HepG2 (cell line): ENCODE data around the gene HNRNPM. TPM values are rescaled to one million over a fixed set of nuclear protein-coding genes. Genes with fewer than 3 reads are reported as not detected.

ENCODE experiments used
- DR1 ChIP-seq: sonication (generic); formaldehyde crosslinking; IDR thresholded peaks from 2 replicates; pipeline ENCODE4 v1.8.0; 2021; ENCODE audit warnings: mild to moderate bottlenecking, missing genetic modification reagents, inconsistent platforms
- HMG20B ChIP-seq: conservative IDR thresholded peaks from 2 replicates; pipeline ENCODE4 v1.6.1; 2016; ENCODE audit warnings: missing genetic modification reagents, missing compliant biosample characterization
- HNRNPK ChIP-seq: fragments of 200-400 bp; formaldehyde crosslinking; IDR thresholded peaks from 2 replicates; pipeline ENCODE4 v1.6.1; 2018; ENCODE audit warnings: low read length, low read depth, moderate library complexity, mild to moderate bottlenecking; ENCODE audit not compliant: poor library complexity, severe bottlenecking
- KLF12 ChIP-seq: sonication (generic); formaldehyde crosslinking; IDR thresholded peaks from 2 replicates; pipeline ENCODE4 v1.4.0; 2020; ENCODE audit warnings: missing genetic modification reagents, borderline replicate concordance
- MZF1 ChIP-seq: sonication (generic); formaldehyde crosslinking; IDR thresholded peaks from 2 replicates; pipeline ENCODE4 v1.8.1; 2023; ENCODE audit warnings: mild to moderate bottlenecking, missing genetic modification reagents, borderline replicate concordance
- NR2F1 ChIP-seq, 2 experiments: fragments of 450-650 bp in 1 of 2; formaldehyde crosslinking in 1 of 2; IDR thresholded peaks; 2 replicates each; pipeline versions ENCODE4 v1.5.0 to v1.6.1; 2016 to 2020; ENCODE audit warnings: mild to moderate bottlenecking in 1 of 2, missing compliant biosample characterization in 1 of 2, missing genetic modification reagents in 1 of 2, moderate library complexity in 1 of 2
- POLR2G ChIP-seq: fragments of 200-400 bp; formaldehyde crosslinking; IDR thresholded peaks from 2 replicates; pipeline ENCODE4 v1.6.1; 2018; ENCODE audit warnings: mild to moderate bottlenecking, low read depth, low read length, moderate library complexity
- RBAK ChIP-seq: sonication (generic); formaldehyde crosslinking; IDR thresholded peaks from 2 replicates; pipeline ENCODE4 v1.5.1; 2020; ENCODE audit warnings: mild to moderate bottlenecking, missing genetic modification reagents
- RELA ChIP-seq: sonication (generic); formaldehyde crosslinking; IDR thresholded peaks from 2 replicates; pipeline ENCODE4 v1.4.0; 2020; ENCODE audit warnings: missing genetic modification reagents
- SIN3A ChIP-seq: IDR thresholded peaks from 2 replicates; pipeline ENCODE4 v1.6.1; 2011; ENCODE audit warnings: low read depth, mild to moderate bottlenecking, control low read depth, low read length, borderline replicate concordance
- SIX1 ChIP-seq: sonication (generic); formaldehyde crosslinking; IDR thresholded peaks from 2 replicates; pipeline ENCODE4 v1.4.0; 2020; ENCODE audit warnings: missing genetic modification reagents, borderline replicate concordance
- SMC3 ChIP-seq: IDR thresholded peaks from 2 replicates; pipeline ENCODE4 v1.6.1; 2011; ENCODE audit warnings: low read length, improper control_type of control experiment
- SNRNP70 ChIP-seq: fragments of 200-400 bp; formaldehyde crosslinking; IDR thresholded peaks from 2 replicates; pipeline ENCODE4 v1.6.1; 2017; ENCODE audit warnings: mild to moderate bottlenecking, low read depth, low read length, moderate library complexity
- SP1 ChIP-seq, 2 experiments: fragments of 450-650 bp in 1 of 2; sonication (generic) in 1 of 2; formaldehyde crosslinking in 1 of 2; IDR thresholded peaks; 2 replicates each; pipeline versions ENCODE4 v1.4.0 to v1.6.1; 2016 to 2020; ENCODE audit warnings: missing genetic modification reagents in 1 of 2
- U2AF2 ChIP-seq: fragments of 200-400 bp; formaldehyde crosslinking; IDR thresholded peaks from 2 replicates; pipeline ENCODE4 v1.6.1; 2017; ENCODE audit warnings: low read depth, mild to moderate bottlenecking, low read length
- ZEB1 ChIP-seq: IDR thresholded peaks from 2 replicates; pipeline ENCODE4 v1.6.1; 2012; ENCODE audit warnings: mild to moderate bottlenecking, low read depth, inconsistent platforms; ENCODE audit not compliant: insufficient replicate concordance
- ZNF138 ChIP-seq: sonication (generic); formaldehyde crosslinking; IDR thresholded peaks from 2 replicates; pipeline ENCODE4 v1.5.0; 2020; ENCODE audit warnings: mild to moderate bottlenecking, low read depth, missing genetic modification reagents
- ZNF225 ChIP-seq: sonication (generic); formaldehyde crosslinking; IDR thresholded peaks from 2 replicates; pipeline ENCODE4 v1.4.0; 2020; ENCODE audit warnings: mild to moderate bottlenecking, missing genetic modification reagents
- ZNF3 ChIP-seq: IDR thresholded peaks from 2 replicates; pipeline ENCODE4 v1.7.0; 2017; ENCODE audit warnings: inconsistent platforms
- ZNF556 ChIP-seq: sonication (generic); formaldehyde crosslinking; IDR thresholded peaks from 2 replicates; pipeline ENCODE4 v1.4.0; 2020; ENCODE audit warnings: mild to moderate bottlenecking, missing genetic modification reagents, borderline replicate concordance
- ZNF652 ChIP-seq: IDR thresholded peaks from 2 replicates; pipeline ENCODE4 v1.6.1; 2016; ENCODE audit warnings: low read depth, borderline replicate concordance
- ZNF782 ChIP-seq: sonication (generic); formaldehyde crosslinking; IDR thresholded peaks from 2 replicates; pipeline ENCODE4 v1.4.0; 2020; ENCODE audit warnings: missing genetic modification reagents, mild to moderate bottlenecking, borderline replicate concordance
- polyA plus RNA-seq, 8 experiments: library from polyadenylated mRNA; depleted of rRNA in 3 of 8; stranded (reverse) in 7 of 8; unstranded in 1 of 8; fragments of >200 nt; fragmentation: Illumina TruSeq in 4 of 8; extraction: Trizol in 4 of 8; gene quantifications; 2 replicates each; pipeline versions ENCODE4 v1.2.1 to v1.2.3, GENCODE V29; 2011 to 2016; ENCODE audit warnings: low read depth in 4 of 8, missing spikeins in 1 of 8, mixed read lengths in 1 of 8; ENCODE audit not compliant: insufficient read depth in 1 of 8
- total RNA-seq, 5 experiments: library from RNA; depleted of rRNA; stranded (reverse); fragments of >200 nt; fragmentation: Illumina TruSeq; extraction: Trizol; gene quantifications; 2 replicates each; pipeline ENCODE4 v1.2.3, GENCODE V29; 2016; ENCODE audit warnings: low read depth in 1 of 5
- TF ChIP-seq, protein P1 (sequence below): sonication (generic); formaldehyde crosslinking; IDR thresholded peaks from 2 replicates; pipeline ENCODE4 v1.5.1; 2020; ENCODE audit warnings: missing genetic modification reagents, mild to moderate bottlenecking, borderline replicate concordance
- TF ChIP-seq, protein P2 (sequence below): sonication (generic); formaldehyde crosslinking; IDR thresholded peaks from 2 replicates; pipeline ENCODE4 v1.8.1; 2023; ENCODE audit warnings: missing genetic modification reagents, mild to moderate bottlenecking, borderline replicate concordance
- TF ChIP-seq, protein P3 (sequence below): sonication (generic); formaldehyde crosslinking; IDR thresholded peaks from 2 replicates; pipeline ENCODE4 v1.4.0; 2020; ENCODE audit warnings: missing genetic modification reagents

HNRNPM gene
- total and polyA plus RNA-seq, 2 of the 13 experiments (the other 11 are each of a cell fraction or from before 2014, with no cell fraction given), result 56.7 to 102 TPM

DNA sequence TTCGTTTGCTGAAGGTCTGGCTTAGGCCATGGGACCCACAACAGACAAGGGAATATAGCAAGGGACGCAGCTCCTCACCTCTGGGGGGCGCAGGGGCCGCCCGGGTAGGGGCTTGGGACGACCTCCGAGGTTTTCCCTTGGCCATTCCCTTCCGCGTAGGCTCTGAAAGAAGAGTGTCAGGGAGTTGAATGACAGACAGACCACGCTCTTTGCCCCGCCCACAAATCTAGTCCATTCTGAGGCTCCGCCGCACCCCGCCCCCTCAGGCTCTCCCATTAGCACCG is 80.6 kb downstream of the HNRNPM start (continued):
- TF ChIP-seq HNRNPK (no peak), SNRNP70 (no peak), NR2F1 (CRISPR knock-in tag; IDR thresholded peaks at IDR 0.05) (no peak), ZNF225 (CRISPR knock-in tag) (no peak), ZNF138 (CRISPR knock-in tag) (no peak), HMG20B (no peak), ZNF556 (no peak), SMC3 (no peak), POLR2G (peak; percentile 44; the same call in 1 of the 2 replicates), MZF1 (CRISPR knock-in tag) (no peak), ZEB1 (no peak), DR1 (CRISPR knock-in tag) (no peak), SIN3A (no peak), RBAK (CRISPR knock-in tag) (no peak), ZNF782 (no peak), RELA (CRISPR knock-in tag) (no peak), SIX1 (no peak), ZNF652 (no peak), ZNF3 (CRISPR knock-in tag) (no peak), KLF12 (no peak), U2AF2 (no peak), SP1 (IDR thresholded peaks at IDR 0.05) (no peak), SP1 (CRISPR knock-in tag; IDR thresholded peaks at IDR 0.05) (no peak)
- TF ChIP-seq, protein P1, sequence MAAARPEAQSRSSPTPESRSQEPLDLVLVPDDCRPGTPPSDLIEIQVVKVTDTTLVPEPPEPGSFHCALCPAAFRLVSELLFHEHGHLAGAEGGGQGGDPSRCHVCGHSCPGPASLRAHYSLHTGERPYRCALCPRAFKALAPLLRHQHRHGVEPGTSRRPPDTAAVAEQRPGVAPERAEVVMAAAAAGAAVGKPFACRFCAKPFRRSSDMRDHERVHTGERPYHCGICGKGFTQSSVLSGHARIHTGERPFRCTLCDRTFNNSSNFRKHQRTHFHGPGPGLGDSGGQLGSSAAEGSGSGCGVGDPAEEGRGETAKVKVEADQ (CRISPR knock-in tag), result 0 out of 2 replicates have a peak, but pooled peaks have one; percentile 43
- TF ChIP-seq, protein P2, sequence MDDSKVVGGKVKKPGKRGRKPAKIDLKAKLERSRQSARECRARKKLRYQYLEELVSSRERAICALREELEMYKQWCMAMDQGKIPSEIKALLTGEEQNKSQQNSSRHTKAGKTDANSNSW (CRISPR knock-in tag), result no peak
- TF ChIP-seq, protein P3, sequence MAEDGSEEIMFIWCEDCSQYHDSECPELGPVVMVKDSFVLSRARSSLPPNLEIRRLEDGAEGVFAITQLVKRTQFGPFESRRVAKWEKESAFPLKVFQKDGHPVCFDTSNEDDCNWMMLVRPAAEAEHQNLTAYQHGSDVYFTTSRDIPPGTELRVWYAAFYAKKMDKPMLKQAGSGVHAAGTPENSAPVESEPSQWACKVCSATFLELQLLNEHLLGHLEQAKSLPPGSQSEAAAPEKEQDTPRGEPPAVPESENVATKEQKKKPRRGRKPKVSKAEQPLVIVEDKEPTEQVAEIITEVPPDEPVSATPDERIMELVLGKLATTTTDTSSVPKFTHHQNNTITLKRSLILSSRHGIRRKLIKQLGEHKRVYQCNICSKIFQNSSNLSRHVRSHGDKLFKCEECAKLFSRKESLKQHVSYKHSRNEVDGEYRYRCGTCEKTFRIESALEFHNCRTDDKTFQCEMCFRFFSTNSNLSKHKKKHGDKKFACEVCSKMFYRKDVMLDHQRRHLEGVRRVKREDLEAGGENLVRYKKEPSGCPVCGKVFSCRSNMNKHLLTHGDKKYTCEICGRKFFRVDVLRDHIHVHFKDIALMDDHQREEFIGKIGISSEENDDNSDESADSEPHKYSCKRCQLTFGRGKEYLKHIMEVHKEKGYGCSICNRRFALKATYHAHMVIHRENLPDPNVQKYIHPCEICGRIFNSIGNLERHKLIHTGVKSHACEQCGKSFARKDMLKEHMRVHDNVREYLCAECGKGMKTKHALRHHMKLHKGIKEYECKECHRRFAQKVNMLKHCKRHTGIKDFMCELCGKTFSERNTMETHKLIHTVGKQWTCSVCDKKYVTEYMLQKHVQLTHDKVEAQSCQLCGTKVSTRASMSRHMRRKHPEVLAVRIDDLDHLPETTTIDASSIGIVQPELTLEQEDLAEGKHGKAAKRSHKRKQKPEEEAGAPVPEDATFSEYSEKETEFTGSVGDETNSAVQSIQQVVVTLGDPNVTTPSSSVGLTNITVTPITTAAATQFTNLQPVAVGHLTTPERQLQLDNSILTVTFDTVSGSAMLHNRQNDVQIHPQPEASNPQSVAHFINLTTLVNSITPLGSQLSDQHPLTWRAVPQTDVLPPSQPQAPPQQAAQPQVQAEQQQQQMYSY (CRISPR knock-in tag), result no peak
- TF ChIP-seq, all 625 proteins: peak for 52
